Upper lobe of right lung (tissue), 1 donor: ENCODE data around the gene AMER1. TPM values are rescaled to one million over a fixed set of nuclear protein-coding genes. Genes with fewer than 3 reads are reported as not detected.
"Not testable (repeated sequence)": the region's sequence is repeated elsewhere in the genome, so short reads cannot be mapped to it uniquely, and the experiment has no call there.

Experiments
- ATAC-seq: fragments of 200-7000 bp; cut with Tn5 transposase; one replicate; pipeline ENCODE4 v1.9.1; 2020; ENCODE audit warnings: mild to moderate bottlenecking, moderate library complexity
- DNase-seq: peaks from one replicate; pipeline ENCODE4 v3.0.0-alpha.2; 2020
- H3K27ac ChIP-seq: fragments of 200-600 bp; one replicate; pipeline ENCODE4 v1.8.0; 2022
- H3K27me3 ChIP-seq: fragments of 200-600 bp; one replicate; pipeline ENCODE4 v1.8.0; 2022; ENCODE audit warnings: mild to moderate bottlenecking
- H3K36me3 ChIP-seq: fragments of 200-600 bp; one replicate; pipeline ENCODE4 v1.8.0; 2022
- H3K4me1 ChIP-seq: fragments of 200-600 bp; one replicate; pipeline ENCODE4 v1.8.0; 2022
- H3K4me3 ChIP-seq: fragments of 200-600 bp; one replicate; pipeline ENCODE4 v1.8.0; 2022; ENCODE audit warnings: mild to moderate bottlenecking
- H3K9me3 ChIP-seq: fragments of 200-600 bp; one replicate; pipeline ENCODE4 v1.8.0; 2022
- CTCF ChIP-seq: fragments of 200-600 bp; IDR thresholded peaks from one replicate; pipeline ENCODE4 v1.8.0; 2022; ENCODE audit warnings: antibody characterized with exemption
- intact Hi-C: fragments of 100-400 bp; cut with DNase I; formaldehyde crosslinking; loops from one replicate; pipeline ENCODE4 v1.11.0; 2022
- long read RNA-seq: library from polyadenylated mRNA; unstranded; transcript quantifications from one replicate; pipeline ENCODE4 v2.0.0, GENCODE V29; 2021
- total RNA-seq: library from RNA; stranded (reverse); fragmentation: NEBNext Ultra II Directional; extraction: Animal tissue kit (Norgen Biotek cat#: 25700); gene quantifications from one replicate; pipeline ENCODE4 v1.2.1, GENCODE V29; 2021
- donor health status: DM: no; HTN: yes; CAD: no; lungs with severe emphysema.

Gene AMER1
- total RNA-seq, result 4.5 TPM
- long read RNA-seq, partial matches to known transcripts, result 0 of 1 reads
- long read RNA-seq, other reads (novel, unspliced or antisense), result 1 of 1 reads

- H3K36me3 ChIP-seq, result no peaks in the 10 kb centered on the region
- TF ChIP-seq CTCF, result no peak
- H3K9me3 ChIP-seq, result no peaks in the 10 kb centered on the region
- no peak for DNase-seq
- intact Hi-C loops, result no loop called here
- no peaks in the 10 kb centered on the region for H3K4me1 ChIP-seq
- H3K27ac ChIP-seq, result peak within 1 kb of the TSS; percentile 93
- no peaks in the 10 kb centered on the region for H3K27me3 ChIP-seq
- ATAC-seq, result peak; percentile 65
- H3K4me3 ChIP-seq, result peak within 1 kb of the TSS; percentile 68
These were observed at the start of gene AMER1 for GRCh38 chrX:64205441-64205734. Gene AMER1 (minus strand): TSS chrX:64205708. CDS start chrX:64193286, 12,422 bp downstream.

- Histone ChIP-seq H3K27me3 (no peaks in the 10 kb centered on the region), H3K27ac (no peak within 1 kb of the TSS), H3K36me3 (no peaks in the 10 kb centered on the region), H3K4me1 (no peaks in the 10 kb centered on the region), H3K4me3 (no peak within 1 kb of the TSS), H3K9me3 (no peaks in the 10 kb centered on the region)
- DNase-seq, result no peak
- TF ChIP-seq CTCF, result no peak
- no peak for ATAC-seq
- intact Hi-C loops, result no loop called here
These were observed 24.8 kb upstream of the AMER1 start, which contains the start of gene ASB12 for GRCh38 chrX:64230123-64230970. Gene ASB12 (minus strand): TSS chrX:64230607. CDS start chrX:64225650, 4,957 bp downstream.

GRCh38 chrX:64229154-64229553 lies 23.6 kb upstream of the AMER1 start:
- no peaks in the 10 kb centered on the region for H3K9me3 ChIP-seq
- ATAC-seq (no peak), DNase-seq (no peak)
- no peaks in the 10 kb centered on the region for H3K4me1 ChIP-seq
- H3K27ac ChIP-seq, result no peak overlapping the region
- no peaks in the 10 kb centered on the region for H3K27me3 ChIP-seq
- no peaks in the 10 kb centered on the region for H3K36me3 ChIP-seq
- no peak for TF ChIP-seq CTCF
- intact Hi-C loops, result no loop called here
- H3K4me3 ChIP-seq, result no peak overlapping the region

- Histone ChIP-seq H3K27ac (no peak overlapping the region), H3K27me3 (no peaks in the 10 kb centered on the region), H3K4me1 (no peaks in the 10 kb centered on the region), H3K4me3 (no peak overlapping the region), H3K9me3 (no peaks in the 10 kb centered on the region), H3K36me3 (no peaks in the 10 kb centered on the region)
- intact Hi-C loops, result no loop called here
- DNase-seq (no peak), ATAC-seq (no peak)
- no peak for TF ChIP-seq CTCF
These were observed 12.5 kb upstream of the AMER1 start for GRCh38 chrX:64218023-64218422.

GRCh38 chrX:64213989-64214388 lies 8.5 kb upstream of the AMER1 start:
- H3K27ac ChIP-seq, H3K9me3 ChIP-seq, H3K36me3 ChIP-seq, H3K27me3 ChIP-seq, H3K4me1 ChIP-seq, intact Hi-C loops, DNase-seq, H3K4me3 ChIP-seq, ATAC-seq: not testable (repeated sequence)

- Histone ChIP-seq H3K27me3 (no peaks in the 10 kb centered on the region), H3K4me3 (peak overlapping the region; percentile 68), H3K4me1 (no peaks in the 10 kb centered on the region), H3K27ac (peak overlapping the region; percentile 93), H3K9me3 (no peaks in the 10 kb centered on the region), H3K36me3 (no peaks in the 10 kb centered on the region)
- DNase-seq (peak; percentile 63), ATAC-seq (no peak)
- intact Hi-C loops, result no loop called here
- TF ChIP-seq CTCF, result no peak
These were observed 1.2 kb upstream of the AMER1 start for GRCh38 chrX:64206556-64207162.
